HG02763 (cell line): Measurements from ENCODE around the gene SMAP1.

Source experiments
- ATAC-seq: cut with Tn5 transposase; IDR thresholded peaks from one replicate; pipeline ENCODE4 v1.9.1; 2021; ENCODE audit warnings: mild to moderate bottlenecking, moderate library complexity; ENCODE audit not compliant: unreplicated experiment

The SMAP1 gene

DNA sequence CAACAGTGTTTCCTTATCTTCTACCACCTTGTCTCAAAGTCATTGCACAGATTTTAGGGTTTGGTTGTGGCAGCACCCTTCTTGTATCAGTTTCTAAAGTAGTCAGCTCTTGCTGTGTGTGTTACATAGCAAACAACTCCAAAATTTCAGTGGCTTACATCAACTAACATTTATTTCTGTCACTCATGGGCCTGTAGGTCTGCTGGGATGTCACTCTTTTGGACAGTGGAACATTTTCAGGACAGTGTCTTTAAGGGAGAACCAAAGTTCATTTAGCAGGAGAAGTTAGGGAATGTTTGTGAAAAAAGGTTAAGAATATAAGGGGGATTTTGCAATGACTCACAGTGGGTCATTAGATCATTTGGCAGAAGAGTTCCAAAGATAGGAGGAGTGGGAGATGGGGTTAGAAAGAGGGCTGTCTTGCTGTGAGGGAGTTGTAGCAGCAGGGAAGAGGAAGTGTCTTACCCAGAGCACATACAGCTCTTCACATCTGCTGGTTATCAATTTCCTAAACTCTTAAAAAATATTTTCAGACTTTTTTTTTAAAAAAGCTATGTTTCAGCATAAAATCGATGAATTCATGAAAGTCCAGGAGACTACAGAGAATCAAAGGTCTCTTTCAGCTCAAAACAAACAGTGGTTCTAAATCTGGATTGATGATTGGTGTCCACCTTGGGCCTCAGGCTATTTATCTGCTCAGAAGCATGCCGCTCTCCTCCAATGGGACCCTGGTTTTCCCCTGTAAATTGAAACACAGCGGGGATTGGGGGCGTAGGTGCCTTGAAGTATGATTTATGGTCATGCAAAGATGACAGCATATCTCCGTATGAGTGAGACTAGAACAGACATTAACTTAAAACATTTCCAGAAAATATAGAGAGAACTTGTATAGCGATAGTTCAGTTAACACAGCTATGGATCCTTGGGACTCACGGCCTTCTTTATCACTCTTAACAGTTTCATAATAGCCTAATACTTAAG is 171.9 kb downstream of the SMAP1 start:
- no peak for ATAC-seq

DNA sequence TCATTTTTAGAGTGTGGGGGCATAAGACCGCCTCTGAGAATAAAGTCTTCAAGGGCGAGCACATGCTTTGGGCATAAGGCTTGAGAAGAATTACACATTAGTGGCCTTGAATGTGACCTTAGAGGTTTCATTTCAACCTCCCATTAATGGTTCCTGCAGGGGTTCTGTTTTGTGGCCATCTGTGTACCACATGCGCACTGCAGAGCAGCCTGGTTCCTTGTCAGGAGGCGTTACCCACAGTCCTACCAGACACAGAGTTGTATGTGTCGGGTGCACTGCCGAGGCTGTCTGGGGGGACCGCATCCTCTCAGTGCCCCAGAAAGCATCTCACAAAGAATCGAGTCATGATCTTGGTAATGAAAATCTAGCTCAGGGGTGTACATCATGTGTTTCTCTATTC is 173.4 kb downstream of the SMAP1 start:
- ATAC-seq, result no peak

DNA sequence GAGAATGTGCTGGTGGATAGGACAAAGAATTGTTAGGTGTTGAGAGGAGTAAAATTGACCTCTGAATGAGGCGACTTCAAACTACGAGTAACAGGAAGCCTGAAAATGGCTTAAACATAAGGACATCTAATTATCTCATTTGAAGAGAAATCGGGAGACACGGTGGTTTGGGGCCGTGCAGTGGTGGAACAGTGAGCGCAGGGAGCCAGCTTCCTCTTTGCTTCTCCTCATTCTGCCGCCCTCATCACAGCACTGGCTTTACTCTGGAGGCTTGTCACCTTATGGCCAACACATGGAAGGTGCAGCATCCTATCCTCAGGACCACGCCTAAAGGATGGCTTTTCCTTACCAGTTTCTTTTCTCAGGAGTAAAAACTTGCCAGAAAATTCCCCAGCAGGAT is 174.9 kb downstream of the SMAP1 start:
- ATAC-seq, result no peak

DNA sequence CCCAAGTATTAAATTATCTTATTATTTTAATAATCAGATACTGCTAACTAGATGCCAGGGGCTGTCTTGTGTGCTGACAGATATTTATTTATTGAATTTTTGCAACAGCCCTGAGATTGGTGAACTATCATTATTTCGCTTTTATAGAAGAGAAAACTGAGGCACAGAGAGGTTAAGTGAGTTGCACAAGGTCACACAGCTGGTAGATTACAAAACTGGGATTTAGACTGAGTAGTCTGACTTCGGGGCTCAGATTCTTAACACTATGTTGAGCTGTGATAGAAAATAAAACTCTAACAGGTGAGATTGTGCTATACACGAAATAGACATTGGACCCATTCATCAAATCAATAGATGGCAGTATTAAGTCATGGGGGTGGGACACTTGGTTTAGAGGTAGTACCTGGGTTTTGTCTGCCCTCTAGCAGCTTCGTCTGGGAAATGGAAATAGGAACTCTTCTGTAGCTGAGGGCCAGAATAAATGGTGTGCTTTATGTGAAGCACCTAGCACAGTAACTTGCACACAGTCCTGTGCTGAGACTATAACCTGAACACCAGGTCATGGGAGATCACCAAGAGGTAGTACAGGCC is 175.7 kb downstream of the SMAP1 start:
- no peak for ATAC-seq

DNA sequence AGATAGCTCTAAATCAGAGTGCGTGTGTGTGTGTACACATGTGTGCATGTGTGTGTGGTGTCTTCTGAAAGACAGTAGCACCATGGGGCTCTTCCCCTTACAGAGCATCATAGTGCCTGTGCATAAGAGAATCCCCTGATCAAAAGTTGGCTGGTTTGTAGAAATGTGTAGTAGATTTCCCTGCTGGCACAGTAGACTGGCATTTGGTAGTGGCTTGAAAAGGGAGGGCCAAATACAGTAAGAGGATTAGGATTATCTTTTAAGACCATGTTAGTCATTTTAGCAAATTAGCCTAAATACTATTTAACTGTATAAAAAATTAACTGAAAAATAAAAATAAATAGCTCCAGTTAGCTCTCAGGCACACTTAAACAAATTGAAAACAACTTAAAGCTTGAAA is 176.6 kb downstream of the SMAP1 start:
- ATAC-seq, result no peak

DNA sequence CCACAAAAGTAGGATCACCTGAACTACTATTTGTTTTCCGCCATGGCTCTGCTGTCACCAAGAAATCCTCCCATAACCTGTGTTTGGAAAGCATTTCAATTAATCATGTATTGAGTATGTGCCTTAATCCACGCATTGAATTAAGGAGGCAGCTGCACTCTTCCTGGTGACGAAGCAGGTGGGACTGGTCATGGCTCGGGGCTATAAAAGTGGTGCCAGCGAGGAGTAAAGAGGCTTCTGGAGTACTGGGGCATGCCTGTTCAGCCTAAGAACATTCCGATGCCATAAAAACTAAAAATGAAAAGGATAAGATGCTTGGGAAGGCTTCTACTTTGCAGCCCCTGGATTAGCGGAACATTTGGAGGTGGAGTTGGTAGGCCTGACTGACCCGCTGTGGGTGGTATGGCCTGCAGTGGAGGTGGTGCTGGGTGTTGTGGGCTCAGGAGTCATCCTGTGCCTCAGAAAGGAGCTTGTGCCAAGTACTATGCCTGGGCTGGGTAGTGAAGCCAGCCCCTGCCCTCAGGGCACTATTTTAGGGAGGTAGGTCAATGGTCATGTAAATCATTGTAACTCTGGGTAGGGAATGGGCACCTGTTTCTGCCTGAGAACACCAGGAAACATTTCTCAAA is 178.6 kb downstream of the SMAP1 start:
- no peak for ATAC-seq

DNA sequence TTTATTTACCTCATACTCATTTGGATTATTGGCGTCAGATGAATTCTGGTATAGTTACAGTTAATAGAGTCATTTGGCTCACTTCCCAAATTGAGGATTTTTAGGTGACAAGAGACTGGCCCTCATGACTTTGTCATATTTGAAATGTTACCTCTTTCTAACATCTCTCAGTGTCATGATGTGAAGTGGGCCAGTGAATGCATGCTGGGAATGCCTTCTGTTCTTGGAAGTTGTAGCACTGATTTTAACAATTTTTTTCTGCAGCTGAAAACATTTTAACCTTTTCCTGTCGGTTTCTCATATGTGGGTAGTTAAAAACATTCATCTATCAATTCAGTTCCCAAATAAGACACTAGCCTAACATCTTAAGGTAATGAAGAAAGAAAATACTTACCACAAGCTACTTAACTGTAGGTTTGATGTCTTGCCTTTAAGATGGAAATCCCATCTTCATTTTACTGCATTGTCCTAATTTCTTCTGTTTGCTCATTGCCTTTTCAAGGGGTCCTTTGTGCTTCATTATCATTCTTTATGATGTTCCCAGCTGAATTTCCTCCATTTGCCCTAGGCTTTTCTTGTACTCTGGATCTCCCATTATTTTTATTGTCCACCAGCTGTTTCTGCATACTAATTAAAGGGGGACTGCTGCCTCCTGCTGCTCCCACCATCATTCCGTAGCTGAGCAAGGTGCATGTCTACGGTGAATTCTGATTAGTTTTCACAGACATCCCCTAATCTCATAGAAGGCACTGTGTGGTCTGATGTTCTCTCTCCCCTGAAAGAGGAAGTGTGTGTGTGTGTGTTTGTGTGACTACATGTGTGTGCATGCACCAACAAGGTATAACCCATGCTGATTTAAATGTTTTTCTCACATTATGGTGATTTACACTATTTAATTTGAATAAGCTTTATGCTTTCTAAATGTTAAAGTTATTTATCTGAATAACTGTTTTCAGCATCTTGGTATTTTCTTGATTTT is 179.7 kb downstream of the SMAP1 start:
- ATAC-seq, result no peak

DNA sequence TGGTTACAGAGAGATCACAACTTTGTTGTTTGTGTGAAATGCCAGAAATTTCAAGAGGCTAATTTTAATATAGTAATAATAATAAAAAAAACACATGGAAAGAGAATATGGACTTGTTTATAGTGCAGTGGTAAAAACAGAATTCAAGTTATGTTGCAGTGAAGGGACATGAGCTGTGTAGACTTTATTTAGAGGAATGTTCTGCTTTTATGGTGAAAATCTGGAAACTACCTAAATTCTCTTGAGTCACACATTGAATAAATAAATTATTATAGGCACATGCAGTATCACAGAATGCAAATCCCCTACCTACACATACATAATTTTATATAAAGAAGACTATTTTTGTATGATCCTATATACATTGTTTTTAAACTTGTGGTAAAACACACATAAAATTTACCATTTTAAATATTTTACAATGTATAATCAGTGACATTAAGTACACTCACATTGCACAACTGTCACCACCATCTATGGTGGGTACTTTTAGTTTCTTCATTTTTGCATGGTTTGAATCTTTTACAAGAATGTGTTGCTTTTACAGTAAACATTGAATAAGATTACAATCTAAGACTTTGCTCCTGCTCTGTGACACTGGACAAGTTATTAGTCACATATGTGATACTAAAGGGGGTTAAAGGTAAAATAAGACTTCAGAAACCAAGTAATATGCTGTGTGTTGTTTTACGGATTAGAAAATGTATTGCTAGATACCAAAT is 181.8 kb downstream of the SMAP1 start:
- no peak for ATAC-seq

DNA sequence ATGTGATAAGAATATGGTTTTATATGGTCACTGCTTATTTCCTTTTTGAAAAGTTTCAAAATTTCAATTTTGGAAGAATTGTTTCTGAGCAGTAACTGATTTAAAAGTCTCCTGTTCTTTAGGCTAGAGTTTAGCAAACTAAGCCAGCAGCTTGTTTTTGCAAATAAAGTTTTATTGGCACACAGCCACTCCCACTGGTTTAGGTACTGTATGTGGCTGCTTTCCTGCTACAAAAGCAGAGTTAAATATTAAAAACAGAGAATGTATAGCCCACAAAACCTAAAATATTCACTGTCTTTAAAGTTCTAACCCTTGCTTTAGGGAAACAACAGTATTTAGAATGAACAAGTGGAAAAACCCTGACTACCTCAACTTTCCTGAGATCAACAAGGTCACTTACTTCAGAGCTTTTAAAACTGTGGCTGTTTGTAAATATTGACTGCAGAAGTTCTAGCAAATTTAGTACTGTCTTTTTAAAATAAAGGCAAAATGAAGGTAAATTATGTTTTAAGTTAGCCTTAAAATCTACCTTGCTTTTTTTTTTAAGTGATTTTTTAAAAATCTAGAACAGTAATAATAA is 185.1 kb downstream of the SMAP1 start:
- ATAC-seq, result no peak

DNA sequence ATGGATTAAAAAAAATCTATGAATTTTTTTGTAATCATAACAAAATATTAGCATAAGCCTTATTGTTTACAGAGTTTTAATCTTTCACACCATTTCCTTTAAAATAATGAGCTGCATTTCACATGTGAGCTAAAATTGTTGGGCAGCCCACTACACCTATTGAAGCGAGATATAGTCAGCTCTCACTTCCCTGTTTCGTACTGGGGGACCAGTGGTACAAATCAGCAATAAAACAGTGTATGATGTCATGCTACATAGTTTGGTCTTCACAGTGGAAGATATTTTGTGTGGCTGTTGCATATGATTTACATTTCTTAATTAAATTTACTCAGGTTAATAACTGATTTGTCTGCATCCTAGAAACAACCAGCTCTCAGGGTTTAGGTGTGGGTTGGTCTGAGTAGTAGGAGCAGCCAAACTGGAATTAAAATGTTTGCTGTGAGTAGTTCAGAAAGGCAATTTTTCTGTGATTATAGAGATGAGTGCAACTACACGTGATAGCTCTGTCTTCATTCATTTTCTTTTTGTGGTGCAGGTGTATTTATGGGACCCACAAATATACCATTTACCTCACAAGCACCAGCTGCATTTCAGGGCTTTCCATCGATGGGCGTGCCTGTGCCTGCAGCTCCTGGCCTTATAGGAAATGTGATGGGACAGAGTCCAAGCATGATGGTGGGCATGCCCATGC is 189.8 kb downstream of the SMAP1 start:
- peak; percentile 99 for ATAC-seq

DNA sequence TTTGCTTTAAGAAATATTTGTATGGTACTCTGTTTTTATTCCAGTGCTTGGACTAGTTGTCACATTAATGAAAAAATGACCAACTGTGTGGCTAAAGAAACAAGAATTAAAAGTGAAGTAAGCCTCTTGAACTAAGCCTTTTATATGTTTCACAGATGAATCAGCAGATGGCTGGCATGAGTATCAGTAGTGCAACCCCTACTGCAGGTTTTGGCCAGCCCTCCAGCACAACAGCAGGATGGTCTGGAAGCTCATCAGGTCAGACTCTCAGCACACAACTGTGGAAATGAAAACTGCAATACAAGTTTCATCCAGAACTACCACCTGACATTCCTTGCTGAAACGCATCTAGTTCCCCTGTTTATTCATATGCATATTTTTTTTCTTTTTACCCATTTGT is 192.4 kb downstream of the SMAP1 start:
- no peak for ATAC-seq

DNA sequence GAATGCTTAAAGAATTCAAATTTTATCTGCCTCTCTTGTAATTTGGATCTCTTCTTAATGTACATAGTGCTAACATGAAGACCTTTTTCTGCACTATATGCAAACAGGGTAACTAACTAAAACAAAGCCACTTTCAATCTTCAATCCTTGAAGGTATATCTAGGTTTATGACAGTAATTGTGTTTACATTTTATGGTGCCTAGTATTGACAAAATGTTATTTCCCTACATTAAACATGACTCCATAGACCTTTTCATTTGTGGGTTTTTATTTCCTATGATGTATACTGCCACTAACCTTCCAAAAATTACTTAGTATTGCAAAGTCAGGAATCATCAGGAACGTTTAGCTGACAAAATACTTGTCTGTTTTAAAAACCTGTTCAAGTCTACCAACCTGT is 193.2 kb downstream of the SMAP1 start:
- ATAC-seq, result no peak

DNA sequence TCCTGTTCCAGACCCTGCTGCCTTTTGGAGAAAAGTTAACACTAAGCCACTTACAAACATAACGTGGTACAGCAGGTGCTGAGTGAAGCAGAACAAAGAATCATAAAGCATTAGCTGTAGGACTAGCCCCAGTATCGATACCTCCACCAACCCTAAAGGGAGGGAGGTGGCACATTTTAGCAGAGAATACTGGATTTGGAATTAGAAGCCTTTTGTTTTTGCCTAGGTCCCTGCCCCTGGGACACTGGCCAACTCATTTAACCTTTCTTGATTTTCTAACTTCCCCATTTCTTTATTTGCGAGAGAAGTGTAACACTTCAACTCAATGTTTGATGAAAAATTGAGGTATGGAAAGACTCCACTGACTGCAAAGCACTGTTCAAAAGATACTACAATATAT is 195.7 kb downstream of the SMAP1 start:
- ATAC-seq, result no peak

DNA sequence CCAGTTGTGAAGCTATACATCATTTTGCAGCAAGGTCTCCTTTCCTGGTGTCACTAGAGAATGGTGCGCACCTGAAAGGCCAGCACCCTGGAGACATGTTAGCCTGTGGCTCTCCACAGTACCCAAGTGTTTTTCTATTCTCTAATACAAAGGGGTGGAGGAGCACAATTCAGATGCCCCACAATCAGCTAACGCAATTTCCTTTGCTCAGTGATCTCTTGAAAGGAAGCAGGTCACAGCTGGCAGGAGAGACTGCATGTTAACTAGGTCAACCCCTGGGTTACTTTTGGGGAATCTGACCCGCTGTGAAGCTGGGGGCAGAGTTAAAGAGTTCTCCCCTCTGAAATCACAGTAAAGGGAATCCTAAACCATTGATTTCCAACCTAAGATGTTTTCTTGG is 196.7 kb downstream of the SMAP1 start:
- no peak for ATAC-seq

DNA sequence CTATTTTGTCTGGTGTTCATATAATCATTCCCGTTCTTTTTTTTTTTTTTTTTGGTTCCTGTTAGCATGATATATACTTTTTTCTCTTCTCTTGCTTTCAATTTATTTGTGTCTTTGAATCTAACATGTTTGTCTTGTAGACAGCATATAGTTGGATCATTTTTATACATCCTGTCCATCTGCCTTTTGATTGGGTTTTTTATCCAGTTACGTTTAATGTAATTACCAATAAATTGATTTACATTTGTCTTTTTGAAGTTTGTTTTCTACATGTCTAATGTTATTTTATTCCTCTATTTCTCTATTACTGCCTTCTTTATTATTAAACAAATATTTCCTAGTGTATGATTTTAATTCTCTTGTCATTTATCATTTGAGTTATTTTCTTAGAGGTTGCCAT is 204.8 kb downstream of the SMAP1 start:
- ATAC-seq, result no peak

DNA sequence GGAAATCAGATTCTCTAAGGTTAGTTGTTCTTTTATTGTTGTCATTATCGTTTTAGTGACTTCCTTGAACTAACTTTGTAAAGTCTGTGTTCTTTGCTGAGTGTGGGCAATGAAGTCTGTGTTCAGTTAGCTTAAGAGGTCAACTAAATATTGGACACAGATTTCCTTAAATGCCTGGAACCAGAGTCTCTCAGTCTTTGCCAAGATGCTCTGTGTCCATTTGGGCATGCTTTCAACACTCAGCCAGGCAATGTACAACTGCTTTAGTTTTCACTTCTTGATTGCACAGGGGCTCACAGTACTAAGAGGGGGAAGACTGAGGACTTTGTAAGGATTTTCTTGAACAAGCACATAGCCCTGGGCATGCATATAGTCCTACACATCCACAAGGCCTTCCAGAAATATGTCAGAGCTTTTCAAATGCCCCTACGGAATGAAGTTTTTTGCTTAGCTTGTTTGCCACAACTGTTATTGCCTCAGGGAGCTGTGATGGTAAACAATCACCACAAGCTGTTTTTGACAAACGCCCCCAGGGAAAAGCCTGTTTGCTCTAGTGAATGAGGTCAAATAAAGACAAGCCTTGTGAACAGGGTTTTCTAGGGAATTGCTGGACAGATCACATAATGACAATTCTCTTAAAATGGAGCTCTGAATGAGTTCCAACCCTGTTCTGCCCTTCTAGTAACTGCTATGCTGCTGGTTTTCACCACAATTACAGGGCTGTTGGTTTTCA is 206.7 kb downstream of the SMAP1 start:
- no peak for ATAC-seq

DNA sequence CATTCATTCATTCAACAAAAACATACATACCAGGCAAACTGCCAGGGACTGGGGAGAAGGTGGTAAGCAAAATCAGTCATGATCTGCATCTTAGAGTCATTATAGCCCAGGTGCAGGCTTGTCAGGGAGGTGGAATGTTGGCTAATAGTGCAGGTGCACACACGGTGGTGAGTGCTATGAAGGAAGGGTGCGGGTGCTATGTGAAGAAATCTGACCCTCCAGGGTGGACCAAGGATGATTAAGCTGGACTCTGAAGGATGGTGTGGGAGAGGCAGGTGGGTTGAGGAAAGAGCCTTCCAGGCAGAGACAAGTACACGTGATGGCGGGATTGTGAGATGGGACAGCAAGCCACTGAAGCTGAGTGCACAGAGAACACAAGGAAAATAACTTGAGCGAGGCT is 211.8 kb downstream of the SMAP1 start:
- no peak for ATAC-seq
